GM06990 (cell line): Measurements from ENCODE around the gene HMGCLL1.

Source experiments
- DNase-seq: peaks from one replicate; pipeline ENCODE4 v3.0.0-alpha.2; 2011; ENCODE audit not compliant: insufficient read length; ENCODE audit errors: extremely low read depth
- H3K27me3 ChIP-seq: replicated peaks from 2 replicates; pipeline ENCODE4 v1.6.0; 2011; ENCODE audit warnings: low read length; ENCODE audit not compliant: control insufficient read depth, insufficient read depth
- H3K36me3 ChIP-seq: 2 replicates; pipeline ENCODE4 v1.5.1; 2011; ENCODE audit warnings: low read length; ENCODE audit not compliant: control insufficient read depth, insufficient read depth
- H3K4me3 ChIP-seq: replicated peaks from 2 replicates; pipeline ENCODE4 v1.5.1; 2011; ENCODE audit warnings: low read depth, mild to moderate bottlenecking, control low read depth, low read length
- CTCF ChIP-seq: IDR thresholded peaks from 2 replicates; pipeline ENCODE4 v1.5.1; 2011; ENCODE audit warnings: low read length, control low read depth, mild to moderate bottlenecking, inconsistent platforms; ENCODE audit not compliant: insufficient read depth, poor library complexity, severe bottlenecking

The HMGCLL1 gene

GRCh38 chr6:55512904-55513303 is 66.1 kb downstream of the HMGCLL1 start:
- DNase-seq, result no peak
- TF ChIP-seq CTCF, result no peak
- Histone ChIP-seq H3K4me3 (no peak overlapping the region), H3K36me3 (no peaks in the 10 kb centered on the region), H3K27me3 (no peaks in the 10 kb centered on the region)

GRCh38 chr6:55511122-55511800 is 67.7 kb downstream of the HMGCLL1 start:
- Histone ChIP-seq H3K36me3 (no peaks in the 10 kb centered on the region), H3K4me3 (no peak overlapping the region), H3K27me3 (no peaks in the 10 kb centered on the region)
- DNase-seq, result no peak
- TF ChIP-seq CTCF, result no peak

- no peak overlapping the region for H3K4me3 ChIP-seq
- no peaks in the 10 kb centered on the region for H3K36me3 ChIP-seq
- no peak for TF ChIP-seq CTCF
- no peak for DNase-seq
- H3K27me3 ChIP-seq, result no peaks in the 10 kb centered on the region
These were observed 79.4 kb downstream of the HMGCLL1 start for GRCh38 chr6:55499591-55499990.

DNA sequence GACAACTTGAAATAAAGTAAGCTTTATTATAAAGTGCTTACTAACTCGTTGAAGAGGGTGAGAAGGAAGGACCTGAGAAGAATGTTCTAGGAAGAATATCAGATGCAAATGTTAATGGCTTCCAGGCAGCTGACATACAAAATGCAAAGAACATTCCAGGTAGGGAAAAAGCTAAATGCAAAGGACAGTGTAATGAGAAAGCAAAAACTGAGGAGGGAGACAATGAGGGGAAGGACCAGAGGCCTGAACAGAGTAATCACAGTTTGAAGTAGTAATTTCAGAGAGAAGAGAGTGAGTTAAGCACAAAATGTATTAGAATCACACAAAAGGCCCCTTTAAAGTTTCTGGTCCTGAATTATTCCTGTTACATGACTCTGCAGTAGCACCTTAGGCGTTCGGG is 81.3 kb downstream of the HMGCLL1 start:
- TF ChIP-seq CTCF, result no peak
- Histone ChIP-seq H3K27me3 (no peaks in the 10 kb centered on the region), H3K4me3 (no peak overlapping the region), H3K36me3 (no peaks in the 10 kb centered on the region)
- no peak for DNase-seq

- H3K36me3 ChIP-seq, result no peaks in the 10 kb centered on the region
- TF ChIP-seq CTCF, result no peak
- H3K4me3 ChIP-seq, result no peak overlapping the region
- DNase-seq, result no peak
- no peaks in the 10 kb centered on the region for H3K27me3 ChIP-seq
These were observed 82.8 kb downstream of the HMGCLL1 start for GRCh38 chr6:55496201-55496600.

DNA sequence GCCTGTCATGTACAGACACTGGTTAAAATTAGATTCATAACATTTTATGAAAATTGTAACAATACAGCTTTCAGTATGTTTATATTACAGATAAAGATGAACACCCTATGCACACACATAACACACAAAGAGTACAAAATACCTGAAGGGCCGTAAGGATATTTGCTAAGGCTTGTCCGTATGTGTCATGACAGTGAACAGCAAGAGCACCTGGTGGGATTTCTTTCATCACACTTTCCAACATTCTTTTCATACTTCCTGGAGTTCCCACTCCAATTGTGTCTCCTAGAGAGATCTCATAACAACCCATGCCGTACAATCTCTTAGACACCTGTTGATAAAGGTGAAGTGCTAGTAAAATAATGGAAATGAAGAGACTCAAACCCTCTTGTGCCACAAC is 83.7 kb downstream of the HMGCLL1 start:
- no peaks in the 10 kb centered on the region for H3K27me3 ChIP-seq
- H3K4me3 ChIP-seq, result no peak overlapping the region
- no peaks in the 10 kb centered on the region for H3K36me3 ChIP-seq
- no peak for DNase-seq
- TF ChIP-seq CTCF, result no peak
